Measurements from ENCODE around the gene COL11A1. TPM values are rescaled to one million over a fixed set of nuclear protein-coding genes. Genes with fewer than 3 reads are reported as not detected.
"Not testable (repeated sequence)": the region's sequence is repeated elsewhere in the genome, so short reads cannot be mapped to it uniquely, and the experiment has no call there.

Gene COL11A1
- total and polyA plus RNA-seq, 2 of the 4 experiments (the other 2 are of a cell fraction): 4.6 to 5.2 TPM

GRCh38 chr1:103129255-103129654, 20.9 kb upstream of the COL11A1 start:
- Histone ChIP-seq H3K4me3 (ENCODE audit: insufficient read depth, low read depth, low read length) (no peak overlapping the region), H3K9ac (ENCODE audit: low read depth, low read length) (no peak overlapping the region), H3K36me3 (ENCODE audit: control insufficient read depth, insufficient read depth, low read length) (no peaks in the 10 kb centered on the region), H3K79me1 (ENCODE audit: low read depth in 1 of 2, low read length in 2 of 2) (no peaks in the 10 kb centered on the region), H3K9me3 (ENCODE audit: control insufficient read depth, insufficient read depth, low read length) (no peaks in the 10 kb centered on the region), H2BK15ac (ENCODE audit: low read depth, low read length) (no peak overlapping the region), H4K20me1 (ENCODE audit: insufficient read depth, low read length) (no peaks in the 10 kb centered on the region), H2AFZ (replicated peaks; ENCODE audit: low read length, poor library complexity) (no peak overlapping the region), H2AK5ac (ENCODE audit: low read depth, low read length) (no peak overlapping the region), H3K23ac (ENCODE audit: low read depth, low read length) (no peak overlapping the region), H2AK9ac (replicated peaks; ENCODE audit: low read depth, low read length, poor library complexity) (no peak overlapping the region), H4K5ac (ENCODE audit: low read depth, low read length) (no peak overlapping the region), H3K4ac (ENCODE audit: low read depth, low read length) (no peak overlapping the region), H2BK20ac (ENCODE audit: low read depth, low read length) (no peak overlapping the region), H2BK5ac (ENCODE audit: low read depth, low read length, poor library complexity, severe bottlenecking) (no peak overlapping the region), H3K14ac (replicated peaks; ENCODE audit: low read depth, low read length) (no peak overlapping the region), H3K4me1 (ENCODE audit: control insufficient read depth, insufficient read depth, low read length) (no peaks in the 10 kb centered on the region; the same call in 1 of the 2 replicates), H3K18ac (ENCODE audit: low read depth, low read length) (no peak overlapping the region), H2BK120ac (ENCODE audit: low read depth, low read length) (no peak overlapping the region), H3K4me2 (ENCODE audit: low read depth, low read length) (no peak overlapping the region), H3K56ac (ENCODE audit: extremely low read depth, insufficient read depth, low read length) (no peak overlapping the region), H4K91ac (ENCODE audit: insufficient read depth, low read depth, low read length) (no peak overlapping the region), H4K8ac (ENCODE audit: low read depth in 2 of 2, low read length in 2 of 2) (no peak overlapping the region), H3K27ac (ENCODE audit: insufficient read depth, low read length) (no peak overlapping the region), H3K9me1 (ENCODE audit: insufficient read depth, low read length) (no peaks in the 10 kb centered on the region), H3K27me3 (ENCODE audit: control insufficient read depth, insufficient read depth, low read length) (no peaks in the 10 kb centered on the region)
- intact Hi-C loops (cut with micrococcal nuclease): no loop called here
- no peak for ATAC-seq (ENCODE audit: low read depth)
- in situ Hi-C loops (cut with MboI; ENCODE audit: low sequenced_read_pairs): no loop called here
- BruUV-seq (replicated peaks): no TSS peak
- TF ChIP-seq CHD1 (IDR thresholded peaks at IDR 0.05; ENCODE audit: low read depth, low read length): no peak
- CTCF ChIA-PET: no interaction called here
- POLR2A ChIA-PET (ENCODE audit: unreplicated experiment): no interaction called here
- dilution Hi-C loops (cut with HindIII; ENCODE audit: low sequenced_read_pairs, unreplicated experiment): no loop called here
- DNase-seq: peak; percentile 55
- no CpG with 5 or more reads among the region's 1 CpG for WGBS, 2 experiments (ENCODE audit: extremely low coverage in 2 of 2, insufficient read length in 1 of 2)

- H3K79me1 ChIP-seq (ENCODE audit: low read depth in 1 of 2, low read length in 2 of 2); H3K18ac ChIP-seq (ENCODE audit: low read depth, low read length); DNase-seq; H2AK9ac ChIP-seq (replicated peaks; ENCODE audit: low read depth, low read length, poor library complexity); H3K4me2 ChIP-seq (ENCODE audit: low read depth, low read length); H2BK15ac ChIP-seq (ENCODE audit: low read depth, low read length); H3K4ac ChIP-seq (ENCODE audit: low read depth, low read length); H4K5ac ChIP-seq (ENCODE audit: low read depth, low read length); H3K4me1 ChIP-seq (ENCODE audit: control insufficient read depth, insufficient read depth, low read length); BruUV-seq (replicated peaks); H2BK5ac ChIP-seq (ENCODE audit: low read depth, low read length, poor library complexity, severe bottlenecking); H4K8ac ChIP-seq (ENCODE audit: low read depth in 2 of 2, low read length in 2 of 2); H3K23ac ChIP-seq (ENCODE audit: low read depth, low read length); H3K56ac ChIP-seq (ENCODE audit: extremely low read depth, insufficient read depth, low read length); H3K9me1 ChIP-seq (ENCODE audit: insufficient read depth, low read length); H2AK5ac ChIP-seq (ENCODE audit: low read depth, low read length); H4K20me1 ChIP-seq (ENCODE audit: insufficient read depth, low read length); H3K9ac ChIP-seq (ENCODE audit: low read depth, low read length); H3K27me3 ChIP-seq (ENCODE audit: control insufficient read depth, insufficient read depth, low read length); ATAC-seq (ENCODE audit: low read depth); H2BK20ac ChIP-seq (ENCODE audit: low read depth, low read length); H3K9me3 ChIP-seq (ENCODE audit: control insufficient read depth, insufficient read depth, low read length); H2AFZ ChIP-seq (replicated peaks; ENCODE audit: low read length, poor library complexity); in situ Hi-C loops (cut with MboI; ENCODE audit: low sequenced_read_pairs); H4K91ac ChIP-seq (ENCODE audit: insufficient read depth, low read depth, low read length); H3K14ac ChIP-seq (replicated peaks; ENCODE audit: low read depth, low read length); dilution Hi-C loops (cut with HindIII; ENCODE audit: low sequenced_read_pairs, unreplicated experiment); H3K27ac ChIP-seq (ENCODE audit: insufficient read depth, low read length); H2BK120ac ChIP-seq (ENCODE audit: low read depth, low read length); POLR2A ChIA-PET (ENCODE audit: unreplicated experiment); CTCF ChIA-PET; H3K4me3 ChIP-seq (ENCODE audit: insufficient read depth, low read depth, low read length); H3K36me3 ChIP-seq (ENCODE audit: control insufficient read depth, insufficient read depth, low read length); intact Hi-C loops (cut with micrococcal nuclease): not testable (repeated sequence)
- WGBS, 2 experiments (ENCODE audit: extremely low coverage in 2 of 2, insufficient read length in 1 of 2): no CpG with 5 or more reads among the region's 2 CpGs
These were observed 19.9 kb upstream of the COL11A1 start for GRCh38 chr1:103128256-103128655.

All from IMR-90 (cell line).